Naive thymus-derived CD4-positive, alpha-beta T cell (primary cell): ENCODE data around the gene ETV6. TPM values are rescaled to one million over a fixed set of nuclear protein-coding genes. Genes with fewer than 3 reads are reported as not detected.

Experiments
- ATAC-seq: fragments of 150-1000 bp; cut with Tn5 transposase; 2 replicates; pipeline ENCODE4 v1.10.0; 2021; ENCODE audit warnings: mild to moderate bottlenecking, moderate library complexity
- CTCF ChIA-PET: fragments of 350-600 bp; sonication (Branson Sonifier 250); formaldehyde crosslinking; loops from one replicate; lab custom pipeline; 2021; ENCODE audit warnings: antibody characterized with exemption; lab: Charles Lee
- POLR2A ChIA-PET: fragments of 350-600 bp; sonication (Branson Sonifier 250); formaldehyde crosslinking; loops from one replicate; lab custom pipeline; 2021; ENCODE audit warnings: antibody characterized with exemption, inconsistent platforms; lab: Charles Lee
- DNase-seq, 9 donors: peaks; one replicate each; pipeline versions ENCODE4 v3.0.0 to v3.0.0-alpha.2; 2020 to 2022; ENCODE audit warnings: mixed read lengths in 1 of 9
- H3K27ac ChIP-seq: one replicate; pipeline ENCODE4 v1.7.0; 2013; ENCODE audit warnings: mild to moderate bottlenecking, low read depth, low read length, moderate library complexity
- H3K27me3 ChIP-seq, 2 donors: one replicate each; pipeline ENCODE4 v1.7.0; 2013; ENCODE audit warnings: low read length in 2 of 2, mild to moderate bottlenecking in 2 of 2, moderate library complexity in 2 of 2; ENCODE audit not compliant: control insufficient read depth in 2 of 2, insufficient read depth in 2 of 2
- H3K36me3 ChIP-seq, 3 experiments: 1 replicate in 2 of 3; 2 replicates in 1 of 3; pipeline ENCODE4 v1.7.0; 2013; ENCODE audit warnings: low read length in 3 of 3, mild to moderate bottlenecking in 3 of 3, moderate library complexity in 1 of 3; ENCODE audit not compliant: insufficient read depth in 3 of 3, control insufficient read depth in 2 of 3
- H3K4me1 ChIP-seq, 2 donors: one replicate each; pipeline ENCODE4 v1.7.0; 2013; ENCODE audit warnings: low read length in 2 of 2, mild to moderate bottlenecking in 2 of 2, moderate library complexity in 1 of 2; ENCODE audit not compliant: control insufficient read depth in 2 of 2, insufficient read depth in 2 of 2
- H3K4me3 ChIP-seq: 2 replicates; pipeline ENCODE4 v1.7.0; 2013; ENCODE audit warnings: mild to moderate bottlenecking, low read length
- H3K9me3 ChIP-seq, 3 experiments: 1 replicate in 2 of 3; 2 replicates in 1 of 3; pipeline ENCODE4 v1.7.0; 2013; ENCODE audit warnings: low read length in 3 of 3; ENCODE audit not compliant: control insufficient read depth in 2 of 3
- H3K27ac Mint-ChIP-seq, 9 donors: one replicate each; pipeline ENCODE4 v1.8.0; 2020 to 2022; ENCODE audit warnings: mixed read lengths in 9 of 9, mild to moderate bottlenecking in 8 of 9, moderate library complexity in 5 of 9, inconsistent platforms in 2 of 9
- H3K27me3 Mint-ChIP-seq, 5 donors: one replicate each; pipeline ENCODE4 v1.8.0; 2021 to 2022; ENCODE audit warnings: mixed read lengths in 5 of 5, mild to moderate bottlenecking in 1 of 5
- H3K36me3 Mint-ChIP-seq, 5 donors: one replicate each; pipeline ENCODE4 v1.8.0; 2020 to 2022; ENCODE audit warnings: mixed read lengths in 5 of 5, mild to moderate bottlenecking in 3 of 5, inconsistent platforms in 1 of 5
- H3K4me1 Mint-ChIP-seq, 7 donors: one replicate each; pipeline ENCODE4 v1.8.0; 2020 to 2022; ENCODE audit warnings: mixed read lengths in 7 of 7, mild to moderate bottlenecking in 3 of 7, inconsistent platforms in 1 of 7
- H3K4me3 Mint-ChIP-seq, 10 donors: one replicate each; pipeline ENCODE4 v1.8.0; 2020 to 2022; ENCODE audit warnings: mild to moderate bottlenecking in 10 of 10, mixed read lengths in 10 of 10, moderate library complexity in 6 of 10, inconsistent platforms in 2 of 10
- H3K9me3 Mint-ChIP-seq, 11 donors: one replicate each; pipeline ENCODE4 v1.8.0; 2020 to 2022; ENCODE audit warnings: mixed read lengths in 11 of 11, mild to moderate bottlenecking in 4 of 11, inconsistent platforms in 1 of 11, moderate library complexity in 1 of 11
- intact Hi-C, 2 donors: fragments of 100-400 bp; cut with micrococcal nuclease; formaldehyde crosslinking; loops; one replicate each; pipeline ENCODE4 v1.15.1; 2023
- polyA plus RNA-seq, 2 donors: library from polyadenylated mRNA; unstranded; fragments of 300-500 nt; fragmentation: Illumina TruSeq; gene quantifications; one replicate each; pipeline ENCODE4 v1.2.3, GENCODE V29; 2021
- total RNA-seq, 6 experiments: library from RNA in 5 of 6; stranded (reverse) in 5 of 6; gene quantifications; 1 replicate in 5 of 6; 2 replicates in 1 of 6; pipeline ENCODE4 v1.2.3 and lab custom pipeline; 2021 to 2026

The ETV6 gene
- total and polyA plus RNA-seq, 7 experiments from 2014 or later: 2.2 to 70.3 (median 25.3) TPM

GRCh38 chr12:11667171-11667570 lies 17.7 kb downstream of the ETV6 start:
- no peak overlapping the region for H3K4me3 Mint-ChIP-seq
- no peaks in the 10 kb centered on the region for H3K4me1 ChIP-seq
- no peak overlapping the region for H3K27ac ChIP-seq
- no peak overlapping the region for H3K4me3 ChIP-seq
- H3K4me1 Mint-ChIP-seq: peaks cover 42 to 91% (median 82%) of the 10 kb centered on the region in 7 donors
- no peak overlapping the region for H3K27ac Mint-ChIP-seq
- H3K9me3 ChIP-seq: no peaks in the 10 kb centered on the region
- H3K36me3 Mint-ChIP-seq: peaks cover 4 to 20% (median 8%) of the 10 kb centered on the region in 5 donors
- ATAC-seq: peak; percentile 73
- no peaks in the 10 kb centered on the region for H3K36me3 ChIP-seq
- no peaks in the 10 kb centered on the region for H3K27me3 Mint-ChIP-seq
- peaks cover 0 to 1% (median 0%) of the 10 kb centered on the region in 11 donors for H3K9me3 Mint-ChIP-seq
- CTCF ChIA-PET: interaction anchor here (0.6 kb wide), 1 partner anchor 155 kb away, joined by 4 read pairs; no protein-coding TSS in a partner anchor
- POLR2A ChIA-PET: interaction anchor here (0.7 to 1.1 kb wide), 2 partner anchors 13 to 30 kb away, joined by 4 to 5 read pairs; no protein-coding TSS in a partner anchor
- no peak for DNase-seq
- H3K27me3 ChIP-seq: no peaks in the 10 kb centered on the region
- intact Hi-C loops: no loop called here

- DNase-seq (no peak), ATAC-seq (no peak)
- Histone ChIP-seq H3K4me3 (no peak overlapping the region), H3K4me1 (peaks cover 0 to 5% of the 10 kb centered on the region in 2 donors), H3K9me3 (no peaks in the 10 kb centered on the region), H3K27me3 (no peaks in the 10 kb centered on the region), H3K36me3 (no peaks in the 10 kb centered on the region), H3K27ac (no peak overlapping the region)
- ChIA-PET POLR2A (interaction anchor here (1.1 kb wide), 1 partner anchor 11 kb away, joined by 4 read pairs; no protein-coding TSS in a partner anchor), CTCF (no interaction called here)
- intact Hi-C loops: no loop called here
- H3K36me3 Mint-ChIP-seq: peaks cover 4 to 16% (median 4%) of the 10 kb centered on the region in 5 donors
- H3K4me1 Mint-ChIP-seq: peaks cover 48 to 91% (median 84%) of the 10 kb centered on the region in 7 donors
- H3K27ac Mint-ChIP-seq: no peak overlapping the region
- peak overlapping the region in 1 of 10 donors; percentile 47 for H3K4me3 Mint-ChIP-seq
- no peaks in the 10 kb centered on the region for H3K27me3 Mint-ChIP-seq
- peaks cover 0 to 1% (median 0%) of the 10 kb centered on the region in 11 donors for H3K9me3 Mint-ChIP-seq
Measured at GRCh38 chr12:11668611-11669010, 19.1 kb downstream of the ETV6 start.

- intact Hi-C loops: no loop called here
- Mint-ChIP-seq H3K9me3 (peaks cover 0 to 1% (median 0%) of the 10 kb centered on the region in 11 donors), H3K27ac (peak overlapping the region in 2 of 9 donors; percentile 22 to 37), H3K4me1 (peaks cover 50 to 91% (median 84%) of the 10 kb centered on the region in 7 donors), H3K4me3 (peak overlapping the region in 1 of 10 donors; percentile 47), H3K27me3 (no peaks in the 10 kb centered on the region), H3K36me3 (peaks cover 4 to 15% (median 4%) of the 10 kb centered on the region in 5 donors)
- no peaks in the 10 kb centered on the region for H3K27me3 ChIP-seq
- H3K4me3 ChIP-seq: no peak overlapping the region
- DNase-seq (no peak), ATAC-seq (no peak)
- no peaks in the 10 kb centered on the region for H3K9me3 ChIP-seq
- H3K36me3 ChIP-seq: no peaks in the 10 kb centered on the region
- ChIA-PET CTCF (no interaction called here), POLR2A (no interaction called here)
- no peak overlapping the region for H3K27ac ChIP-seq
- H3K4me1 ChIP-seq: peaks cover 0 to 5% of the 10 kb centered on the region in 2 donors
Measured at GRCh38 chr12:11669348-11669747, 19.9 kb downstream of the ETV6 start.

- Mint-ChIP-seq H3K4me1 (peaks cover 60 to 92% (median 80%) of the 10 kb centered on the region in 7 donors), H3K9me3 (no peaks in the 10 kb centered on the region), H3K27ac (peak overlapping the region in 6 of 9 donors; percentile 5 to 52 (median 22)), H3K4me3 (peak overlapping the region in 2 of 10 donors; percentile 4), H3K36me3 (peaks cover 0 to 9% (median 5%) of the 10 kb centered on the region in 5 donors), H3K27me3 (no peaks in the 10 kb centered on the region)
- Histone ChIP-seq H3K4me1 (peaks cover 0 to 5% of the 10 kb centered on the region in 2 donors), H3K36me3 (no peaks in the 10 kb centered on the region), H3K27ac (no peak overlapping the region), H3K27me3 (no peaks in the 10 kb centered on the region), H3K9me3 (no peaks in the 10 kb centered on the region), H3K4me3 (no peak overlapping the region)
- ChIA-PET CTCF (no interaction called here), POLR2A (interaction anchor here (2.2 kb wide), 1 partner anchor 17 kb away, joined by 5 read pairs; no protein-coding TSS in a partner anchor)
- DNase-seq (no peak), ATAC-seq (no peak)
- intact Hi-C loops: no loop called here
Measured at GRCh38 chr12:11672256-11673191, 23.1 kb downstream of the ETV6 start.

- Mint-ChIP-seq H3K36me3 (peaks cover 4 to 22% (median 11%) of the 10 kb centered on the region in 5 donors), H3K27ac (peak overlapping the region in 3 of 9 donors; percentile 17 to 54 (median 28)), H3K4me3 (peak overlapping the region in 2 of 10 donors; percentile 0 to 24), H3K4me1 (peaks cover 55 to 92% (median 80%) of the 10 kb centered on the region in 7 donors), H3K27me3 (no peaks in the 10 kb centered on the region), H3K9me3 (no peaks in the 10 kb centered on the region)
- ATAC-seq: no peak
- DNase-seq: no peak
- no peaks in the 10 kb centered on the region for H3K36me3 ChIP-seq
- H3K4me3 ChIP-seq: no peak overlapping the region
- H3K4me1 ChIP-seq: peaks cover 0 to 5% of the 10 kb centered on the region in 2 donors
- H3K9me3 ChIP-seq: no peaks in the 10 kb centered on the region
- no peak overlapping the region for H3K27ac ChIP-seq
- intact Hi-C loops: loop anchor here in 1 of 2 donors (2.0 kb wide), 1 partner anchor 23 kb away; no protein-coding TSS in a partner anchor
- no peaks in the 10 kb centered on the region for H3K27me3 ChIP-seq
- ChIA-PET CTCF (interaction anchor here (0.6 kb wide), 1 partner anchor 53 kb away, joined by 3 read pairs; no protein-coding TSS in a partner anchor), POLR2A (interaction anchor here (0.6 kb wide), 1 partner anchor 71 kb away, joined by 5 read pairs; no protein-coding TSS in a partner anchor)
Measured at GRCh38 chr12:11673666-11674461, 24.4 kb downstream of the ETV6 start.
